IPS DF 4.7 (cell line): ENCODE measurements around the gene ASCC1.

Experiments used
- DNase-seq: peaks from one replicate; pipeline ENCODE4 v3.0.0-alpha.2; 2013; ENCODE audit warnings: low spot score; ENCODE audit errors: extremely low read depth

ASCC1 gene

GRCh38 chr10:72098836-72099599, 117.1 kb downstream of the ASCC1 start:
- no peak for DNase-seq

- DNase-seq, result no peak
Observed at GRCh38 chr10:72098301-72098835, 117.7 kb downstream of the ASCC1 start.

- no peak for DNase-seq
Observed at GRCh38 chr10:72097448-72098300, 118.4 kb downstream of the ASCC1 start.

GRCh38 chr10:72096115-72097000, 119.7 kb downstream of the ASCC1 start:
- no peak for DNase-seq

- DNase-seq, result no peak
Observed at GRCh38 chr10:72095195-72095594, 120.9 kb downstream of the ASCC1 start.

- DNase-seq, result no peak
Observed at GRCh38 chr10:72094574-72094973, 121.5 kb downstream of the ASCC1 start.

- no peak for DNase-seq
Observed at GRCh38 chr10:72093450-72093849, 122.6 kb downstream of the ASCC1 start.

- DNase-seq, result no peak
Observed at GRCh38 chr10:72092987-72093386, 123.1 kb downstream of the ASCC1 start.

- DNase-seq, result no peak
Observed at GRCh38 chr10:72092171-72092924, 123.7 kb downstream of the ASCC1 start.

- DNase-seq, result no peak
Observed at GRCh38 chr10:72090326-72090725, 125.8 kb downstream of the ASCC1 start.

- DNase-seq, result no peak
Observed at GRCh38 chr10:72089618-72090017, 126.5 kb downstream of the ASCC1 start.

- DNase-seq, result no peak
Observed at GRCh38 chr10:72088889-72089575, 127.0 kb downstream of the ASCC1 start.

- no peak for DNase-seq
Observed at GRCh38 chr10:72087969-72088888, 127.8 kb downstream of the ASCC1 start, which contains the start of gene SPOCK2. Gene SPOCK2 (minus strand): TSS chr10:72088551. CDS start chr10:72088328, 223 bp downstream.

GRCh38 chr10:72087392-72087968, 128.6 kb downstream of the ASCC1 start:
- DNase-seq, result no peak

GRCh38 chr10:72086466-72087391, 129.3 kb downstream of the ASCC1 start:
- no peak for DNase-seq

GRCh38 chr10:72085864-72086465, 130.1 kb downstream of the ASCC1 start:
- DNase-seq, result no peak

- DNase-seq, result no peak
Observed at GRCh38 chr10:72085166-72085565, 130.9 kb downstream of the ASCC1 start.
